Stimulated activated CD4-positive, alpha-beta T cell treated with anti-CD3 and anti-CD28 coated beads, Interleukin-2, amount 100 ng/mL, for 24 hours (primary cell): Measurements from ENCODE around the gene KIRREL3.

Source experiments
- DNase-seq, 2 donors: peaks; one replicate each; pipeline ENCODE4 v3.0.0-alpha.2; 2020

KIRREL3 gene

GRCh38 chr11:126456783-126457542 is 543.6 kb downstream of the KIRREL3 start:
- DNase-seq: no peak

GRCh38 chr11:126456089-126456488 is 544.5 kb downstream of the KIRREL3 start:
- DNase-seq: no peak

- no peak for DNase-seq
Observed at GRCh38 chr11:126452241-126453101, 548.1 kb downstream of the KIRREL3 start.

- no peak for DNase-seq
Observed at GRCh38 chr11:126451211-126451802, 549.3 kb downstream of the KIRREL3 start.

- no peak for DNase-seq
Observed at GRCh38 chr11:126450806-126451205, 549.8 kb downstream of the KIRREL3 start.

- DNase-seq: no peak
Observed at GRCh38 chr11:126450198-126450597, 550.4 kb downstream of the KIRREL3 start.

GRCh38 chr11:126446581-126446980 is 554.0 kb downstream of the KIRREL3 start:
- DNase-seq: no peak

GRCh38 chr11:126444072-126444471 is 556.5 kb downstream of the KIRREL3 start:
- DNase-seq: no peak

- DNase-seq: no peak
Observed at GRCh38 chr11:126443120-126443519, 557.5 kb downstream of the KIRREL3 start.

GRCh38 chr11:126440792-126441514 is 559.6 kb downstream of the KIRREL3 start:
- peak; percentile 78 for DNase-seq

GRCh38 chr11:126440276-126440675 is 560.3 kb downstream of the KIRREL3 start:
- no peak for DNase-seq

- DNase-seq: no peak
Observed at GRCh38 chr11:126438691-126439090, 561.9 kb downstream of the KIRREL3 start.

- no peak for DNase-seq
Observed at GRCh38 chr11:126438272-126438671, 562.3 kb downstream of the KIRREL3 start.

GRCh38 chr11:126437731-126438130 is 562.8 kb downstream of the KIRREL3 start:
- no peak for DNase-seq

GRCh38 chr11:126436209-126436755 is 564.3 kb downstream of the KIRREL3 start:
- DNase-seq: no peak

GRCh38 chr11:126434950-126435335 is 565.6 kb downstream of the KIRREL3 start:
- DNase-seq: no peak

GRCh38 chr11:126433989-126434949 is 566.3 kb downstream of the KIRREL3 start:
- DNase-seq: no peak

- no peak for DNase-seq
Observed at GRCh38 chr11:126433244-126433846, 567.2 kb downstream of the KIRREL3 start.

GRCh38 chr11:126432525-126432924 is 568.0 kb downstream of the KIRREL3 start:
- DNase-seq: no peak

- DNase-seq: no peak
Observed at GRCh38 chr11:126432065-126432461, 568.5 kb downstream of the KIRREL3 start.
